ENCODE data around the gene GPHN.
"Not testable (repeated sequence)": the region's sequence is repeated elsewhere in the genome, so short reads cannot be mapped to it uniquely, and the experiment has no call there.

The GPHN gene

DNA sequence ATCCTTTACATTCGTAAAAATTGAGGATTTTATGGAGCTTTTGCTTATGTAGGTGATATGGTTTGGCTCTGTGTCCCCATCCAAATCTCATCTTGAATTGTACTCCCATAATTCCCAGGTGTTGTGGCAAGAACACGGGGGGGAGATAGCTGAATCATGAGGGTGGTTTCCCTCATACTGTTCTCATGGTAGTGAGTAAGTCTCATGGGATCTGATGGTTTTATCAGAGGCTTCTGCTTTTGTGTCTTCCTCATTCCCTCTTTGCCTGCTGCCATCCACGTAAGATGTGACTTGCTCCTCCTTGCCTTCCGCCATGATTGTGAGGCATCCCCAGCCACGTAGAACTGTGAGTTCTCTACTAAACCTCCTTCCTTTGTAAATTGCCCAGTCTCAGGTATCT lies 5.1 kb upstream of the GPHN start:
- DNase-seq (ENCODE audit: low read depth), result not testable (repeated sequence)

DNA sequence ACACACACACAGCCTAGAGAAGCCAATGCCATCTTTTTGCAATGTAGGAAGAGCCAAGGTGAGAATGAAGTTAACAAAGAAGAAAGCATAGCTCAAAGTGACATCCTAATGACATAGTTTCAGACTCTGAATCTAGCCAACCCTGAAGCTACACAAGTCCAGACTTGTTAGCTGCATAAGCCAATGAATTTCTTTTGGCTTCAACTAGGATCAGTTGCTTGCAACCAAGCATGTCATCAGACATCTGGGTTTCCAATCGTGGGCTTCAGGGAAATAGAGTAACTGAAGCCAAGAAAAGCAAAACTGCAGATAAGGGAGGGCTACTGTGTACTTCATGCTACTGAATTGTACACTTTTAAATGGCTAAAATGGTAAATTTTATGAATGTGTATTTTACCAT lies 4.4 kb upstream of the GPHN start:
- no peak for DNase-seq (ENCODE audit: low read depth)

DNA sequence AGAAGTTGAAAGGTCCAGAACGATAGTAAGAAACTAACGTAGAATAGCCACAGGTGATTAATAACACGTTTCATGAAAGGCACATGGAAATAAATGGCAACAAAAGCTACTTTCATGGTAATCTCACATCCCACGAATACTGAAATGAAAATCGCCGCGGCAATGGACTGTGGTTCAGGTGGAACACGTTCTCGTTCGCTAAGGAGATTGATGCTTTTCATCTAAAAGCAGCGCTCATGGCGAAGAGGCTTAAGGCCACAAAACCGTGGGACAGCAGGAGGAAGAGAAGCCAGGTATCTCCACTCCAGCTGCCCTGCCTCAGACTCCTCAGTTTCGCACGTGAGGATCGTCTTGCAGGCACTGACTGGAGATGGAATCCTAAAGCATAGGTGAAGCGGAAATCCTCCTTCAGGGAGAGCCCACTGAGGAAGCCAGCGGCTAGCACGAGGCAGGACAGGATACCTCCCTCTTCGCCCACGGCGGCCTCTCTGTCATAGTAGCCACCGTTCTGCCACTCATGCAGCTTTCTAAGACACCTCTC lies 696 bp upstream of the GPHN start:
- peak; percentile 66 for DNase-seq (ENCODE audit: low read depth)

DNA sequence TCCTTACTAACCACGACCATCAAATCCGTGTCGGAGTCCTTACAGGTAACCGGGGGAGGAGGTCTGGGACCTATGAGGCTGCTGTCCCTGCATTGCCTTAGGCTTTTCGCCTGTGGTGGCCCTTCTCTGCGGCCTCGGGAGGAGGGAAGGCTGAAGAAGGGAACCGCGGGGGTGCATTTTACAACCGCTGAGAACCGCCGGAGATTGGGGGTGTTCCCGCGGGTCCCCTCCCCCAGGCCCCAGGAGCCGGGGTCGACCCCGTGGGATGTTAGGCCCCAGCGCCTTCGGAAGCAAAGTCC lies 549 bp downstream of the GPHN start:
- DNase-seq (ENCODE audit: low read depth), result no peak

DNA sequence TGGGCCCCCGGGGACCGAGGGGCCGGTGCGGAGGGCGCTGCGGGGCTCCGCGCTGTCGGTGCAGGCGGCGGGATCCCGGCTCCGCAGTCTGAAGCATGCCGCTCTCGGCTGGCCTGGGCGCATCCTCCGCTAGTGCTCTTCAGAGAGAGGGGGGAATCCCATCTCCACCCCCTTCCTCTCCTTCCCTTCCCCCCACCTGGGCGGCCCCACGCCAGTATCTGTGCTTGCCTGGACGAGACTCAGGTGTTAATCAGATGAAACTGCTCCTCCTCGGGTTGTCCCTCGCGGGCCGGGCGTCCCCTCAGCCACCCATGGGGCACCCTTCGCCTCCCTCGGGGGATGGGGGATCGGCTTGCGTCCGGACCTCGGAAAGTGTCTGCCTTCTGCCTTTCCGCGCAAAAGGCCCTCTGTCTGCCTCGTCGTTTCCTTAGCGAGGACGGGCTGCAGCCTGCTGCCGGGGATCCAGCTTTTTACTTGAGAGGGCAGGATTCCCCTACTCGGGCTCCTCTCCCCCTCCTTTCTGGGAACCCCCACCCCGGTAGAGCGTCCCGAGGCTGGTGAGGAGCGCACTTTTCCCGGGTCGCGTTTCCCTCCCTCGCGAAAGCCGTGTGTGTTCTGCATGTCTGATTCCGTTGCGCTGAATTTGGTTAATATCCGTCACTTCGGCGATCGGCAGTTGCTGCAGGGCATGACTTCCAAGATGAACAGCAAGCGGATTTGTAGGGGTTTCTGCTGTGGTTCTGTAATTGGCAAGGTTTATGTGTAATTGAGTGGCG lies 1.1 kb downstream of the GPHN start:
- peak; percentile 50 for DNase-seq (ENCODE audit: low read depth)

DNA sequence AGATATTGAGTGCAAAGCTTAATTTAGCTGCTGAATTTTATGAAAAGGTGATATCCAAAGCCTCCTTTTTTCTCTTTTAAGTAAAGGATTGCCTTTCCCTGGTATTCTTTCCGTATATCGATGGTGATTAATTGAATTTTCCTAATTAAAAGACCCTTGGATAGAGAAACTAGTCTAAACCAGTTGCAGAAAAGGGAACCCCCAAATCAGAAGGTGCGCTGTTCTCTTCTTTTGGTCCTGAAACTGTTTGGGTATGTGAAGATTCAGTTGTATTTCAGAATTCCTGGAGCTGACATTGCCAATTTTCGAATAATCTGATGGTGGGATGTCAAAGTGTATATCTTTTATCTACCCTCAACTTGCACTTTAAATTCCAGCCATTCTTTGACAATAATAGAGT lies 1.9 kb downstream of the GPHN start:
- DNase-seq (ENCODE audit: low read depth), result peak; percentile 28

DNA sequence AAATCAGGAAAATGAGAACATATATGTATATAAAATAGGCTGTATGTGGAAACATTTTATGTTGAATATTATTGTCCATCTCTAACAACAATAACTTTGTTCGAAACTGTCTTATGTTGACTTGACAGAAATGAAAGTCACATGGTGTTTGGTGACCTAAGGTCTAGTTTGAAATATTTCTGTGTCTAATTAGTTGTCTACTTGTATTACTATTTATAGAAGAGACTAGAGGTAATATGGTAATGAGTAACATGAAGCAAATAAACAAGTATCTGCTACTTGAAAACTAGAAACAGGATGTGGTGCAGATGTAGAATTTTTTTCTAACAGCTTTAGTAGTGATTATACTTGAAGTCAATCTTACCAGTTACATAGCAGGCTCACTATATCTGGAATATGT lies 3.9 kb downstream of the GPHN start:
- peak; percentile 9 for DNase-seq (ENCODE audit: low read depth)

DNA sequence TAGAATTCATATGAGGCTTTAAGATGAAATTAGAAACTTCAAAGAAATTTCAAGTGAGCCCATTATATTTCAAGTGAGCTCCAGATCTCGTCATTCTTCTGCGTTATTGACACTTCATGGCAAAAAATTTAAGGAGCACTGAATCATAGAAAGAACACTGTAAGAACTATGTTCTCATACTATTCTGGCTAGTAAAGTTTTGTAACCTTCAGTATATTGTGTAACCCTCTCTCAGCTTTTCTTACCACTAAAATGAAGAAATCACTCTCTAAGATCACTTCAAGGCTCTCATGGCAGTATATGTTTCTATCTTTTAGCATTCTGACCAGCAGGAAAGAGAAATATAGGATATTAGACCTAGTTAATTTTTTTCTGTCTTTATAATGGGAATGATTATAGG lies 6.3 kb downstream of the GPHN start:
- no peak for DNase-seq (ENCODE audit: low read depth)

DNA sequence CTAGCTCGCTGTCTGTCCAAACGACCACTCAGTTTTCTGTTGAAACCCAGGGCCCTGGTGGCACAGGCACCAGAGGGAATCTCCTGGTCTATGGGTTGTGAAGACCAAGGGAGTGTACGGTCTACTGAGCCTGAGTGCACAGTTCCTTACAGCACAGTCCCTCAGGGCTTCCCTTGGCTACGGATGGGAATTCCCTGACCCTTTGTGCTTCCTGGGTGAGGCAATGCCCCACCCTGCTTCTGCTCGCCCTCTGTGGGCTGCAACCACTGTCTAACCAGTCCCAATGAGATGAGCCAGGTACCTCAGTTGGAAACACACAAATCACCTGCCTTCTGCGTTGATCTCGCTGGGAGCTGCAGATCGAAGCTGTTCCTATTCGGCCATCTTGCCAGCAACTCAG lies 22.6 kb downstream of the GPHN start:
- DNase-seq (ENCODE audit: low read depth), result no peak

DNA sequence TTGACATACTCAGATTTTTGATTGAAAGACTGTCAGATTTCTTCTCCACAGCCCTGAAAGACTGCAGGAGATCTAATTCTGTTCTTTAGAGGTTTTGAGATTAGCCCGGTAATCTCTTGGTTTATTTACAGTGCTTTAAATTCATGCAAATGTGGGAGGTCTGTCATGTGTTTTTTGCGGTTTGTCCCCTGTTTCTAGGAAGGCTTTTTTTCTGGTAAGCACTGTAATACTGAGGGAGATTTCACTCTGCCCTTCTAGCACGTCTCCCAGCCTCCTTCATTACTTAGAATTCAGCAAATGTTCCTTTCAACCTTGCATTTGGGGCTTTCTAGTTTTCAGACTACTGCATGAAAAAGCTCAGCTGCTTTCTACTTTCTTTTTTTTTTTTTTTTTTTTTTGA lies 31.1 kb downstream of the GPHN start:
- DNase-seq (ENCODE audit: low read depth), result no peak

DNA sequence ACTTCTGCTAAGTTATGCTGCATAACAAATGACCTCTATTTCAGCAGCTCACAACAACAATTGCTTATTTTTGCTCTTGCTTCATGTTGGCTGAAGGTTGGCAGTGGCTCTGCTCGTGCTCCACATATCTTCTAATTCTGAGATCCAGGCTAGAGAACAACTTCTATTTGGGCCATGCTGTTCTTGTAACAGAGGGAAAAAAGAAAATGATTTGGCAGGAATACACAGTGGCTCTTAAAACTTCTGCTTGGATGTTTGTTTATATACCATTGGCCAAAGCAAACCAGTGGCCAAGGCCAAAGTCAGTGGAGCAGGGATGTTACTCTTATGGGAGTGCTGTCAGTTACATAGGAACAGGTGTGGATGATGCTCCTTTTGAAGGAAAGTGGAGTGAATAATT lies 32.1 kb downstream of the GPHN start:
- DNase-seq (ENCODE audit: low read depth), result no peak

DNA sequence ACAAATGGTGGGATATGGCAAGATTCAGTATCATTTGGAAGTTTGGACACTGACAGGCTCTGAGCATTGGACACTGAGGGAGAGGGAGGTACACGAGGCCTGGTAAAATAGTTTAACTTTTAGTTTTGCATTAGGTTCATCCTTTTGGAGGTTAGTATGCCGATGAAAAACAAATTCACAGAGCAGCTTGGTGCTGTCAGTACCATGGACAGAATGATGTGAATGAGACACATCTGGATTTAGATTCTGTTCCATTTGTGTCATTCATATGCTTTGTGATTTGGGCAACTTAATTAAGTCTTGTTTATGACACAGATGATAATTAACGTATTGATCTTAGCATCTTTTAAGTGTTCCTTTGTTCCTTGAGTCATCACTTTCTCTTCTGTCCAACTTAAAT lies 33.7 kb downstream of the GPHN start:
- no peak for DNase-seq (ENCODE audit: low read depth)

DNA sequence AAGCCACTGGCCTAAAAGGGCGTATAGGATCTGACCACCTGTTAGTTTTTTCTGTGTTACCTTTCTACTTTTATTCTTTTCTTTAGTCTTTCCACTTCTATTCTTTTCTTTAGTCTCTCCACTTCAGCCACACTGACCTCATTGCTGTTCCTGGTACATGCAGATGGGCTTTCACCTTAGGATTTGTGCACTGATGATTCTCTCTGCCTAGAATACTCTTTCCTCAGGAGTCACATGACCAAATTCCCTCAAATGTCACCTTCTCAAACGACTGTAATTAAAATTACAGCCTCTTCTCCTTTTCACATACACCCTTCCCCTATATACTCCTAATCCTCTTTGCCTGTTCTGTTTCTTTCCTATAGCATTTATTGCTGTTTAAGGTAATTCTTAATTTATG lies 36.0 kb downstream of the GPHN start:
- no peak for DNase-seq (ENCODE audit: low read depth)

DNA sequence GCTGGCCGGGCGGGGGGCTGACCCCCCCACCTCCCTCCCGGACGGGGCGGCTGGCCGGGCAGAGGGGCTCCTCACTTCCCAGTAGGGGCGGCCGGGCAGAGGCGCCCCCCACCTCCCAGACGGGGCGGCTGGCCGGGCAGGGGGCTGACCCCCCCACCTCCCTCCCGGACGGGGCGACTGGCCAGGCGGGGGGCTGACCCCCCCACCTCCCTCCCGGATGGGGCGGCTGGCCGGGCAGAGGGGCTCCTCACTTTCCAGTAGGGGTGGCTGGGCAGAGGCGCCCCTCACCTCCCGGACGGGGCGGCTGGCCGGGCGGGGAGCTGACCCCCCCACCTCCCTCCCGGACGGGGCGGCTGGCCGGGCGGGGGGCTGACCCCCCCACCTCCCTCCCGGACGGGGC lies 37.2 kb downstream of the GPHN start:
- not testable (repeated sequence) for DNase-seq (ENCODE audit: low read depth)

DNA sequence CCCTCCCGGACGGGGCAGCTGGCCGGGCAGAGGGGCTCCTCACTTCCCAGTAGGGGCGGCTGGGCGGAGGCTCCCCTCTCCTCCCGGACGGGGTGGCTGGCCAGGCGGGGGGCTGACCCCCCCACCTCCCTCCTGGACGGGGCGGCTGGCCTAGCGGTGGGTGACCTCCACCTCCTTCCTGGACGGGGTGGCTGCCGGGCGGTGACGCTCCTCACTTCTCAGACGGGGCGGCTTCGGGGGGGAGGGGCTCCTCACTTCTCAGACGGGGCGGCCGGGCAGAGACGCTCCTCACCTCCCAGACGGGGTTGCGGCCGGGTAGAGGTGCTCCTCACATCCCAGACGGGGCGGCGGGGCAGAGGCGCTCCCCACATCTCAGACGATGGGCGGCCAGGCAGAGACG lies 37.8 kb downstream of the GPHN start:
- not testable (repeated sequence) for DNase-seq (ENCODE audit: low read depth)

DNA sequence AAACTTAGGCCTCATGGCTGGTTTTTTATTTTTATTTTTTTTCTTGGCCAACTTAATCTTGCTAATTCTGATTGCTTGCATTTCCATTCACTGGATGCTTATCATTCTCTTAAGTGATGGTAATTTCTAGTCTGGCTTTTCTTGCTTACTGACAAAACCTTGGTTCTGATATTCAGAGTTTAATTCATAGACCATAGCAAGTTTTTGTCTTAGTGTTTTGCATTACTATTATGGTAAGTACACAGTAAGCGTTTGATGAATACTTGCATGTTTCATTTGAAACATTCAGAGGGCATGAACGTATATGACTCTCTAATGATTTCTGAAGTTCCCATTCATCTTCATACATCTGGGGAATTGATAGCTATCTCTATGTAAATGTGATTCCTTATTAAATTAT lies 55.8 kb downstream of the GPHN start:
- no peak for DNase-seq (ENCODE audit: low read depth)

DNA sequence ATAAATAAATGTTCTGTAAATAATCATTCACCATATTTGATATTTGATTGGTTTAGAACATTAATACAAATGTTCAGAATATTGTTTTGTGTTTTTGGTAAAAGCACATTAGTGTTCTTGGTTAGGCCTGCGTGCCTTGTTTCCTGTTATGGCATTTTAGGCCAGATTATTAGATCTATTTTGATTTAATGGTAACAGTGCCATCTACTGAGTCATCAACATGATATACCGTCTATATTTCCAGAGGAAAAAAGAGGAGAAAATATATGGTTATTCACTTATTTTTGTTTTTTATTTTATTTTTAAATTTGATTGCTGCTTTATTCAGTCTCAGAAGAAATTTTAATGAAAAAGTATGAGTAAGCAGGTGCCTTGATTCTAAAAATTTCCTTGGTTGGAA lies 60.3 kb downstream of the GPHN start:
- no peak for DNase-seq (ENCODE audit: low read depth)

DNA sequence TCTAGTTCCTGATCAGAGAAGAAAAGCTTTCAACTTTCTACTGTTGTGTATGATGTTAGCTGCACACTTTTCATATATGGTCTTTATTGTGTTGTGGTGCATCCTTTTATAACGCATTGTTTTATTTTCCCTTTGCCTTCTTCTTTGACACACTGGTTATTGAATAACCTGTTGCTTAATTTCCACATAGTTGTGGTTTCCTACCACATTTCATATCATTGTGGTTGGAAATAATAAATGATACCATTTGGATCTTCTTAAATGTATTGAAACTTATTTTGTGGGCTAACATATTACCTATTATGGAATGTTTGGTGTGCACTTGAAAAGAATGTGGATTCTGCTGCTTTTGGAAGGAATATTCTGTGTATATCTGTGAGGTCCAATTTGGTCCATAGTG lies 64.9 kb downstream of the GPHN start:
- no peak for DNase-seq (ENCODE audit: low read depth)

DNA sequence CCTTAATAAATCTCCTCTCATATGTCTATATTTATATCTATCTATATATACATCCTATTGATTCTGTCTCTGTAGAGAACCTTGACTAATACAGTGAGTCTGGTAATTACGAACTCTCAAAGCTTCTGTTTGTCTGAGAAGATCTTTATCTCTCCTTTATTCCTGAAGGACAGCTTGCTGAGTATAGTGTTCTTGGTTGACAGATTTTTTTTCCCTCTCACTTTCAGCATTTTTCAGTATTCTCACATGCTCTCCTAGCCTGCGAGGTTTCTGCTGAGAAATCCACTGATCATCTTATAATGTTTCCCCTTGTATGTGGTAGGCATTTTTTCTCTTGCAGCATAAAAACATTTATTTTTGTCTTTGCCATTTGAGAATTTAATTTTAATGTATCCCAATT lies 67.1 kb downstream of the GPHN start:
- DNase-seq (ENCODE audit: low read depth), result no peak

DNA sequence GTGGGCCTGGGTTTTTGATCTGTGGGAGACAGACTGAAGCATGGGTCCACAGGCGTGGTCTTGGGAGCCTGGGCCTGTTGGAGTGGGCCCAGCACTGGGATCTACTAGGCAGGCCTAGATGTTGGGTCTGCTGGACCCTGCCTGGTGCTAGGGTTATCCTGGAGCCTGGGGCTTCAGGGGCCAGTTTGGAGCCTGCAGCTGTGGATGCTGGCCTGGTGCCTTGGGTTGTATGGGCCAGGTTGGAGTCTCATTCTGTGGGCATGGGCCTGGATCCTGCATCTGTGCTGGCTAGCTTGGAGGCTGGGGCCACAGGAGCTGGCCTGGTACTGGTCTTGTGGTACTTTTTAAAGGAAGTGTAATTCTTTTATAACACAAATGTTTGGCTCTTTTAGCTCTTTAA lies 68.0 kb downstream of the GPHN start:
- DNase-seq (ENCODE audit: low read depth), result no peak

DNA sequence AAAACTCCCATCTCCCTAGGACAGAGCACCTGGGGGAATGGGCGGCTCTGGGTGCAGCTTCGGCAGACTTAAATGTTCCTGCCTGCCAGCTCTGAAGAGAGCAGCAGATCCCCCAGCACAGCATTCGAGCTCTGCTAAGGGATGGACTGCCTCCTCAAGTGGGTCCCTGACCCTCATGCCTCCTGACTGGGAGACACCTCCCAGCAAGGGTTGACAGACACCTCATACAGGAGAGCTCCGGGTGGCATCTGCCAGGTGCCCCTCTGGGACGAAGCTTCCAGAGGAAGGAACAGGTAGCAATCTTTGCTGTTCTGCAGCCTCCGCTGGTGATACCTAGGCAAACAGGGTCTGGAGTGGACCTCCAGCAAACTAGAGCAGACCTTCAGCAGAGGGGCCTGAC lies 79.8 kb downstream of the GPHN start:
- not testable (repeated sequence) for DNase-seq (ENCODE audit: low read depth)

DNA sequence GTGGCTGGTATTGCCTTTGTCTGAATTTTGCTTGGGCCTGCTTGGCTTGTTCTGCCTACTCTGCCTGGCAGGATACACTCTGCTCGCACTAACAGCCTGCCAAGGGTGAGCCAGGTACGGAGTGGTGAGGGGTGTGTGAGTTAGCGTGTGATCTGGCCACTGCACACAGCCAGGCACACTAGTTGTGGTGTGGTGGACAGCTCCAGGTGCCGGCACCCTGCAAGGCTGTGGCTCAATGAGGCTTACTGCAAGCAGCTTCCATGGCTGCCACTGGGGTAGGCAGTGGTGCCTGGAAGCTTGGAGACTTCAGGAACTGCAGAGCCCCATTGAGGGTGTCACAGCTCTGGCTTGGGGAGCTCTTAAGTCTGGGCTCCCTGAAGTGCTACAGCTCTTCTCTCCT lies 87.4 kb downstream of the GPHN start:
- DNase-seq (ENCODE audit: low read depth), result no peak

DNA sequence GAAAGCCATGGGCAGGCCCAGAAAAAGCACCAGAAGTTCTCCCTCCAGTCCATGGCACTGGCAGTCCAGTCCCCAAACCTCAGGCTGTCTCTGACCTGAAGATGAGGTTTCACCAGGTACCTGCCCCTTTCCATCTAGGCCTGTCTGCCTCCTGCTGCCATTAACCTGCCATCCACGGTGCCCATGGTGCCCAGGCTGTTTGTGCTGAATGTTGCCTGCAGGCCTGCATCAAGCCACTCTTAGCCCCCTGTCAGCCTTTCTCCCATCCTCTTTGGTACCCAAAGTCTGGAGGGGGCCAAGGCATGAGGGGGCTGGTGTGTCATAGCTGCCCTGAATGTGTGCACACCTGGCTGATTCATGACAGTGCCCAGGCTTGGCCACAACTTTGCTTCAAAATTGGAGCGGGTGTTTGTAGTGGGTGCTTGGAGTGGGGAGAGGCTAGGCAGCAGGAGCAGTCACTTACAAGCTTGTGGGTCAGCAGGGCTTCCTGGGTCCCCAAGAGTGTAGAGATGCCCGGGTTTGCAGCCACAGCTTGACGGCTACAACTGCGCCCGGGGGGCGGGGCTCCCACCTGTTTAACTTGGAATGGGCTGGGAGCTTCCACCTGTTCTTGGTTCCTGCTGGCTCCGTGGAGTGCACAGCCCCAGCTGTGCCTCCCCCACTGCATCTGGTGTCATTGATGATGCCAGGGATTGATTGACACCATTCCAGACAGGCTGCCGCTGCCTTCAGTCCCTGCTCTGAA lies 88.5 kb downstream of the GPHN start:
- DNase-seq (ENCODE audit: low read depth), result no peak

DNA sequence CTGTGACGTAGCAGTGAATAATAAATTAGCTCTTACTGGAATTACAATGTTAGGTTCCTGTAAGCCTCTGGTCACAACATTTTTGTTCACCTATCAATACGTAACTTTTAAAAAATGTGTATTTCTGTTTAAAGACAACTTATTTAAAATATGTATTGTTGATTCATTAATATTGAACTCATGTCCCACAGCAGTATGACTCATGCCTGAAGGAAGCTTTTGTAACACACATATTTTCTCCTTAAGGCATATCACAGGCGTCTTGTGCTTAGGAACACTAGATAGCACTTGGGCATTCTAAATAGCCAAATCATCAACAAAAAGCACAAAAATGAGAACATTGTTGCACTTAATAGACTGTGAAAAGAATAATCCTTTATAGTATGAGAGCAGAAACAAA lies 92.5 kb downstream of the GPHN start:
- DNase-seq (ENCODE audit: low read depth), result peak; percentile 82
